Osteoblast (primary cell): ENCODE measurements around the gene RBBP8NL. TPM values are rescaled to one million over a fixed set of nuclear protein-coding genes. Genes with fewer than 3 reads are reported as not detected.

ENCODE experiments used
- DNase-seq: peaks from one replicate; pipeline ENCODE4 v3.0.0; 2011; ENCODE audit warnings: low spot score, mixed read lengths; ENCODE audit not compliant: insufficient read length; ENCODE audit errors: missing footprints
- H2AFZ ChIP-seq: 2 replicates; pipeline ENCODE4 v1.6.0; 2011; ENCODE audit warnings: mild to moderate bottlenecking, low read length
- H3K27ac ChIP-seq: 2 replicates; pipeline ENCODE4 v1.5.1; 2011; ENCODE audit warnings: mild to moderate bottlenecking, low read depth, low read length, moderate library complexity
- H3K27me3 ChIP-seq: 2 replicates; pipeline ENCODE4 v1.6.0; 2012; ENCODE audit warnings: mild to moderate bottlenecking, control low read depth, inconsistent platforms, low read length, moderate library complexity; ENCODE audit not compliant: insufficient read depth
- H3K36me3 ChIP-seq: 2 replicates; pipeline ENCODE4 v1.5.1; 2011; ENCODE audit warnings: mild to moderate bottlenecking, low read length, control low read depth, moderate library complexity; ENCODE audit not compliant: insufficient read depth
- H3K4me1 ChIP-seq: 2 replicates; pipeline ENCODE4 v1.5.1; 2011; ENCODE audit warnings: mild to moderate bottlenecking, low read length, control low read depth, moderate library complexity; ENCODE audit not compliant: insufficient read depth
- H3K4me2 ChIP-seq: 2 replicates; pipeline ENCODE4 v1.6.0; 2011; ENCODE audit warnings: mild to moderate bottlenecking, low read length; ENCODE audit not compliant: insufficient read depth
- H3K4me3 ChIP-seq: fragments of 200-600 bp; sonication (generic); 3 replicates; pipeline ENCODE4 v1.5.1; 2012; ENCODE audit warnings: mild to moderate bottlenecking, low read length, inconsistent platforms; ENCODE audit not compliant: insufficient read depth
- H3K79me2 ChIP-seq: 2 replicates; pipeline ENCODE4 v1.6.0; 2012; ENCODE audit warnings: mild to moderate bottlenecking, low read length, control low read depth, inconsistent platforms; ENCODE audit not compliant: insufficient read depth
- H3K9me3 ChIP-seq: 2 replicates; pipeline ENCODE4 v1.5.1; 2011; ENCODE audit warnings: low read depth, low read length, control low read depth
- H4K20me1 ChIP-seq: 2 replicates; pipeline ENCODE4 v1.6.0; 2012; ENCODE audit warnings: mild to moderate bottlenecking, low read length, control low read depth; ENCODE audit not compliant: insufficient read depth
- CTCF ChIP-seq: IDR thresholded peaks from 2 replicates; pipeline ENCODE4 v1.5.1; 2011; ENCODE audit warnings: mild to moderate bottlenecking, low read depth, low read length, moderate library complexity; ENCODE audit errors: extremely low read depth
- total RNA-seq: library from RNA; depleted of rRNA; stranded (reverse); fragments of >200 nt; gene quantifications from 2 replicates; pipeline ENCODE4 v1.2.3, GENCODE V29; 2012

RBBP8NL gene
- total RNA-seq, 1 donor = not detected

DNA sequence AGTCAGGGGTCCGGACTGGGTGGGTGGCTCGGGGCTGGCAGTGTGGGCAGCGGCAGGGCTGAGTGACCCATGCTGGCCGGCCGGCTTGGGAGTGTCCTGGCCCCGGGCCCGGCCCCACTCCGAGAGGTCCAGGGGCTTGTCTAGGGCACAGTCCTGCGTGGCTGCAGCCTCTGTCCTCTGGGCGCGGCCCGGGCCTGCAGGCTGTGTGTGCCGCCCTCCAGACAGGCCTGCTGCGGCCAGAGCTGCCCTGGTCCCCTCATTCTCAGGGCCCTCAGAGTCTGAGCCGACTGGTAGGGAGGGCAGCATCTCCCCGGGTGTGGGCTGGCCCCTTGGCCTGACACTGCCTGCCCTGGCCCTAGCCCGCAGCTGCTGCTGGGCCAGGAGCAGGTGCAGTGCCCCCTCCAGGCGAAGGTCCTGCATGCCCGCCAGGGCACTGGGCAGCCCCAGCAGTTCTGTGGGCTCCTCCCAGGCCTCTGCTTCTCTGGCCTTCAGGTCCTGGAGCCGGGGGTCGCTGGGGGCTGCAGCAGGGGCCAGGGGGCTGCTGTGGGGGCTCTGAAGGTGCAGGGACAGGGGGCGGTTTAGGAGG is 13.3 kb downstream of the RBBP8NL start:
- H2AFZ ChIP-seq = no peak overlapping the region
- H3K79me2 ChIP-seq = no peaks in the 10 kb centered on the region
- H3K36me3 ChIP-seq = no peaks in the 10 kb centered on the region
- no peaks in the 10 kb centered on the region for H3K9me3 ChIP-seq
- H4K20me1 ChIP-seq = no peaks in the 10 kb centered on the region
- H3K4me3 ChIP-seq = no peak overlapping the region
- no peaks in the 10 kb centered on the region for H3K4me1 ChIP-seq
- H3K27me3 ChIP-seq = peaks cover 5% of the 10 kb centered on the region
- TF ChIP-seq CTCF = peak; percentile 18
- no peak for DNase-seq
- no peak overlapping the region for H3K4me2 ChIP-seq
- no peak overlapping the region for H3K27ac ChIP-seq

DNA sequence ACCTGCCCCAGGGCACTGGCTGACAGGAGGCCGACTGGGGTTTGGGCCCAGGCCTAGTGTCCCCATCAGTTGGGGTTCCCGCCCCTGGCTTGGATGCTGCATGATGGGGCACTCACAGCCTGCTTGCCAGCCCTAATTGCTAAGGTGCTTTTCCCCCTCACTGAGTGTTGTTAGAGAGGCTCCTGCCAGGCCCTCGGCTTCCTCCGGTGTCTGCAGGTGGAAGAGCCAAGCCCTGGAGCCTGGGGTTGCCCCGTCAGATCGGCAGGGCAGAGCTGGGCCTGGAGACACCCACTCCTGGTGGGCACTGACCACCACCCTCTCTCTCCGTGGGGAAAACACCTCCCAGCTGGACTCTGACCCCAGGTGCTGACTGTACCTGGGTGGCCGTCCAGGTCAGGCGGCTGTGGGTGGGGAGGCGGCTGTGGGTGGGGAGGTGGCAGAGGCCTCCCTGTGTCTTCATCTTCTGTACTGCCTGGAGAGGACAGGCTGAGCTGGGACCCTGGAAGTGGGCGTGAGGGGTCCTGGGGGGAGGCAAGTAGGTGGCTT is 14.2 kb downstream of the RBBP8NL start:
- Histone ChIP-seq H2AFZ (no peak overlapping the region), H3K27ac (no peak overlapping the region), H3K27me3 (peaks cover 5% of the 10 kb centered on the region), H3K79me2 (no peaks in the 10 kb centered on the region), H3K36me3 (no peaks in the 10 kb centered on the region), H3K4me2 (no peak overlapping the region), H3K9me3 (no peaks in the 10 kb centered on the region), H3K4me1 (no peaks in the 10 kb centered on the region), H3K4me3 (no peak overlapping the region), H4K20me1 (no peaks in the 10 kb centered on the region)
- TF ChIP-seq CTCF = no peak
- no peak for DNase-seq

DNA sequence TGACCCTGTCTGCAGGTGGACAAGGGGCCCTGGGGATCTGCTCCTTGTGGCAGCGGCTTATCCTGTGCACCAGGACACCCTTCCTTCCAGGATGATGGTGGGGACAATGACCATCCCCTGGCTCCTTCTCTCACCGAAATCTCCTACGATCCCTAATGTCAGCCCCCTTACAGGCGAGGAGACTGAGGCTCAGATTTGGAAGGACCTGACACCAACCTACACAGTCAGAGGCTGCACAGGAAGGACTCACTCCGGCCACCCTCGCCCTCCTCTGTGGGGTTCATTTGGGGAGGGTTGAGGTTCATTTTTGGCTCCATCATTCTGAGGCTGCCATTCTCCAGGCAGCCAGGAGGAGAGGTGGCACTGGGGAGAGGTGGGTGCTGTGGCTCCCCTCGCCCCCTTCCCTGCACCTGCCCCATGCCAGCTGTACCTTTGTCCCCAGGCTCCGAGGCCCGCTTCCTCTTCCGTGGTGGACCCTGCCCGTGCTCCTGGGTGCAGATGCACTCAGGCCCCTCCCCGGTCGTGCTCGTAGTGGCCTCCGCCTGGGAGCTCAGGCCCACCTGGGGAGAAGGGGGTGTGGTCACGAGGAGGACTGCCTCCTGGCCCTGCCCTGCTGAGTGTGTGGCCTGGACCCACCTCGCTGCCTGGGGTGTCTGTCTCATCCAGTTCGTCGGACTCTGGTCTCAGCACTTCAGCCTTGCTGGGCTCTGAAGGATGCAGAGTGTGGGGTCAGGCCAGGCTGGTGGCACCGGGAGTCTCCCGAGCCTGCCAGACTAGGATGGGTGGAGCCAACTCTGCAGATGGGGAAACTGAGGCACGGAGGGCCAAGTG is 14.9 kb downstream of the RBBP8NL start:
- H3K4me3 ChIP-seq = no peak overlapping the region
- H3K79me2 ChIP-seq = no peaks in the 10 kb centered on the region
- H3K36me3 ChIP-seq = no peaks in the 10 kb centered on the region
- peaks cover 5% of the 10 kb centered on the region for H3K27me3 ChIP-seq
- H2AFZ ChIP-seq = no peak overlapping the region
- no peak for TF ChIP-seq CTCF
- DNase-seq = no peak
- no peaks in the 10 kb centered on the region for H4K20me1 ChIP-seq
- H3K4me2 ChIP-seq = no peak overlapping the region
- H3K27ac ChIP-seq = no peak overlapping the region
- H3K9me3 ChIP-seq = no peaks in the 10 kb centered on the region
- H3K4me1 ChIP-seq = no peaks in the 10 kb centered on the region
